Small intestine (tissue), 7 donors: ENCODE results near the gene PDCD4. TPM values are rescaled to one million over a fixed set of nuclear protein-coding genes. Genes with fewer than 3 reads are reported as not detected.

Source experiments
- DNase-seq, 2 donors: peaks; one replicate each; pipeline versions ENCODE4 v3.0.0 to v3.0.0-alpha.2; 2013
- FAIRE-seq: peaks from 2 replicates; lab custom pipeline; 2012; peaks lifted over from hg19 to GRCh38; lab: Jason Lieb, UNC
- H3K27ac ChIP-seq, 3 donors: one replicate each; pipeline ENCODE4 v1.5.1; 2013; ENCODE audit warnings: low read length in 2 of 3, mild to moderate bottlenecking in 2 of 3, control low read depth in 1 of 3, inconsistent platforms in 1 of 3, low read depth in 1 of 3, moderate library complexity in 1 of 3
- H3K27me3 ChIP-seq, 3 donors: one replicate each; pipeline ENCODE4 v1.6.1; 2013; ENCODE audit warnings: low read length in 3 of 3, inconsistent platforms in 1 of 3; ENCODE audit not compliant: control insufficient read depth in 3 of 3, insufficient read depth in 3 of 3
- H3K36me3 ChIP-seq, 3 donors: one replicate each; pipeline ENCODE4 v1.6.1; 2013; ENCODE audit warnings: low read length in 3 of 3, inconsistent platforms in 1 of 3, low read depth in 1 of 3, mild to moderate bottlenecking in 1 of 3, moderate library complexity in 1 of 3; ENCODE audit not compliant: control insufficient read depth in 3 of 3, insufficient read depth in 2 of 3
- H3K4me1 ChIP-seq, 3 donors: one replicate each; pipeline ENCODE4 v1.6.1; 2013; ENCODE audit warnings: low read length in 2 of 3, inconsistent platforms in 1 of 3, low read depth in 1 of 3, mild to moderate bottlenecking in 1 of 3, moderate library complexity in 1 of 3; ENCODE audit not compliant: control insufficient read depth in 3 of 3, insufficient read depth in 2 of 3
- H3K4me3 ChIP-seq, 3 donors: one replicate each; pipeline ENCODE4 v1.5.1; 2013; ENCODE audit warnings: low read length in 3 of 3, control low read depth in 1 of 3, inconsistent platforms in 1 of 3, low read depth in 1 of 3, mild to moderate bottlenecking in 1 of 3, moderate library complexity in 1 of 3
- H3K9me3 ChIP-seq, 2 donors: one replicate each; pipeline ENCODE4 v1.6.1; 2013; ENCODE audit warnings: low read depth in 1 of 2, low read length in 1 of 2; ENCODE audit not compliant: control insufficient read depth in 2 of 2, insufficient read depth in 1 of 2
- WGBS, 3 donors: extraction: QIAGEN DNeasy Blood & Tissue Kit; methylation state at CpG; one replicate each; pipeline ENCODE4 v1.1.7; 2013; 5-methylcytosine and 5-hydroxymethylcytosine counted together
- polyA plus RNA-seq, 4 donors: library from polyadenylated mRNA; stranded (reverse) in 3 of 4; unstranded in 1 of 4; fragments of 200-250 nt in 3 of 4; fragments of 120-200 nt in 1 of 4; gene quantifications; one replicate each; pipeline versions ENCODE4 v1.2.1 to v1.2.3, GENCODE V29; 2013
- donor health status: healthy with polysubstance abuse.
- donor health status: control.
- donor health status: control.
- donor health status: Bipolar disorder and iron deficiency.
- donor health status: healthy.

PDCD4 gene
- polyA plus RNA-seq, 4 donors, result 111 to 346 (median 216) TPM

- DNase-seq (no peak), FAIRE-seq (no peak)
- Histone ChIP-seq H3K36me3 (peaks cover 0 to 2% (median 0%) of the 10 kb centered on the region in 3 donors), H3K27me3 (no peaks in the 10 kb centered on the region), H3K27ac (no peak overlapping the region), H3K4me1 (peaks cover 2 to 17% (median 10%) of the 10 kb centered on the region in 3 donors), H3K4me3 (no peak overlapping the region), H3K9me3 (no peaks in the 10 kb centered on the region)
- WGBS, 3 donors, result 61 to 94% (median 83%) methylated on average over 8 of the region's 8 CpGs
Observed at GRCh38 chr10:110827875-110828274, 43.9 kb upstream of the PDCD4 start.

GRCh38 chr10:110828525-110828924, 43.2 kb upstream of the PDCD4 start:
- no peaks in the 10 kb centered on the region for H3K27me3 ChIP-seq
- WGBS, 3 donors, result 42 to 68% (median 61%) methylated on average over 2 of the region's 2 CpGs

GRCh38 chr10:110829721-110830410, 41.9 kb upstream of the PDCD4 start:
- FAIRE-seq, result no peak
- no peak for DNase-seq
- Histone ChIP-seq H3K27ac (no peak overlapping the region), H3K9me3 (no peaks in the 10 kb centered on the region), H3K27me3 (no peaks in the 10 kb centered on the region), H3K4me3 (no peak overlapping the region), H3K36me3 (peaks cover 0 to 2% (median 0%) of the 10 kb centered on the region in 3 donors), H3K4me1 (peaks cover 3 to 20% (median 3%) of the 10 kb centered on the region in 3 donors)
- 86 to 91% (median 87%) methylated on average over 11 of the region's 11 CpGs for WGBS, 3 donors

More at GRCh38 chr10:110828525-110828924, 43.2 kb upstream of the PDCD4 start:
- Histone ChIP-seq H3K36me3 (peaks cover 0 to 2% (median 0%) of the 10 kb centered on the region in 3 donors), H3K4me3 (no peak overlapping the region), H3K27ac (no peak overlapping the region), H3K9me3 (no peaks in the 10 kb centered on the region), H3K4me1 (peaks cover 0 to 16% (median 5%) of the 10 kb centered on the region in 3 donors)
- FAIRE-seq (no peak), DNase-seq (no peak)

DNA sequence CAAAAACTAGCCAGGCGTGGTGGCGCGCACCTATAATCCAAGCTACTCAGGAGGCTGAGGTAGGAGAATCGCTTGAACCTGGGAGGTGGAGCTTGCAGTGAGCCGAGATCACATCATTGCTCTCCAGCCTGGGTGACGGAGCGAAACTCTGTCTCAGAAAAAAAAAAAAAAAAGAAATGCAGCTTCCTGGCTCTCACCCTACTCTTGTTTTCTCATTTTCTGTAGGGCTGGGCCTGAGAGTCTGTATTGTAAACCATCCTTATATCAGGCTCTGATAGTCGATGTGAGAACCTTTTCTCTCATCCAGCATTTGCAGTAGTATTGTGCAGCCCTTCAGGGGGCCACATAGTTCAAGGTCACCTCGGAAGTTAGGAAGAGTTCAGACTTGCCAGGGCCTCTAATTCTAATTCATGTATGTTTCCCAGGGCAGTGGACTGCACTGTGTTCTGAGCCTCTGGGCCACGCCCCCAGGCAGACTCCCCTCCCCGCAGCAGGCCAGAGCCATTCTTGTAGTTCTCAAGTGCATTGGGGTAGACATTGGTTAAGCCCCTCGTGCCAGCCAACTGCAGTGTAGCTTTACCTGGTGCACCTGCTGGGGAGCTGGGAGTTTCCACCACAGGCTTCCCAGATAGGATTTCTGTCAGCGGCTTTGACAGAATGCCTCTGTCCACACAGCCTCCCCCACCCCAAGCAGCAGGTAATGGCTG, 38.3 kb upstream of the PDCD4 start:
- DNase-seq, result no peak

DNA sequence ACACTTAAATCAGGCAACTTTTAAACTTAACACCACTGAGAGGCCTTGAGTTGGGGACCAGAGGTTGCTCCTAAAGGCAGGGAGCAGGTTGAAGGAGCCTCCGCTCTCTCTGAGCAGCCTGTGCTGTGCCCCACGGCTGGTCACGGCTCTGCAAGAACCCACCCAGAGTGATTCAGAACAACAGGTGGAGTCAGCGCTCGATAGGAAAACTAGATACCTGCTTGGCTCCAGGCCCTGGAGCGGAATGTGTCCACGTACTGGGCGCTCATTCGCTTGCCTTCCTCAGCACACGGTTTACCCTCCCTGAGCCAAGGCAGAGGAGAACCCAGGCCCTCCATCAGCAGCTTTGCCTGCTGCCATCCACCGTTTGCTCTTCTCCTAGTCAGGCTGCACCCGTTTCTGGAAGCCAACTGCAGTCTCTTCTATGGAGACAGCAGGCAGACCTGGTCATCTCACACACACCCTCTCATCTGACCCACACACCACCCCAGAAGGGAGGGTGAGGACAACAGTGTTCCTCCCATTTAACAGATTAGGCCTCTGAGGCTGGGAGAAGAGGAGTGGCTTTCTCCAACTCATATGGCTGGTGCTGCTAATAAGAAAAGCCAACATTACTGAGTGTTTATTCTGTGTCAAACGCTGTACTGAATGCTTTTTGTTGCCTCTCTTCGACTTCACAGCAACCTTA, 37.6 kb upstream of the PDCD4 start:
- H3K27ac ChIP-seq, result peak overlapping the region in 2 of 3 donors; percentile 22 to 68
- DNase-seq (peak in 1 of 2 donors; percentile 42), FAIRE-seq (no peak)

More for the DNA sequence above, 38.3 kb upstream of the PDCD4 start:
- H3K4me3 ChIP-seq, result no peak overlapping the region
- H3K36me3 ChIP-seq, result peaks cover 0 to 2% (median 0%) of the 10 kb centered on the region in 3 donors
- H3K27me3 ChIP-seq, result no peaks in the 10 kb centered on the region
- FAIRE-seq, result no peak
- H3K27ac ChIP-seq, result peak overlapping the region in 1 of 3 donors; percentile 68
- 79 to 86% (median 82%) methylated on average over 13 of the region's 13 CpGs for WGBS, 3 donors
- peaks cover 4 to 52% (median 11%) of the 10 kb centered on the region in 3 donors for H3K4me1 ChIP-seq
- no peaks in the 10 kb centered on the region for H3K9me3 ChIP-seq

DNA sequence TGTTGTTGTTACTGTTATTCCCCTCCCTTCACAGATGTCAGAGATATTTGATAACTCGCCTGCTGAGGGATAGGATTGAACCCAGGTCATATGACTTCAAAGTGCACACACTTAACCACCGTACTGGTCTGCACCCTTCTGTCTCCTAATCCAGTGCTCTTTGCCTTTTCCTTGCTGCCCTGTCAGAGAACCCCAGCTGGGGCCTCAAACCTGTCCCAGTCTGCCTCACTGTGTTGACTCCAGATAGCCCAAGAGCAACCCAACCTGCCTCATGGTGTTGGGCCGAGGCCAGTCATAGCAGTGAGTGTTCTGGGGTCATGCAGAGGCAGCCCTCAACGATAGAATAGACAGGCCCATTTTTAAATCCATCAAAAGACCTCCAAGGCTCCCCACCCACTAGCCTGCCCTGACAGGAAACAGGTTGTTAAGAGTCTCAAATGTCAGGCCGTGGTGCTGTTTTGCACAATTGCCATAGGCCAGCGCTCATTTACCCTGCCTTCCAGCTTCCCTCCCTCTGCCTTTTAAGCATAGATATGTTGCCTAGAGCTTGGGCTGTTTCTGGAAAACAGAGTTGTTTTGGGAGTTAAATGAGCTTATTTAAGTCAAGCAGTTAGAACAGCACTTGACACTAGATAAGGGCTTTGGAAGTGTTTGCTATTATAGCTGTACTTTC, 37.0 kb upstream of the PDCD4 start:
- no peaks in the 10 kb centered on the region for H3K27me3 ChIP-seq
- H3K4me1 ChIP-seq, result peaks cover 4 to 64% (median 13%) of the 10 kb centered on the region in 3 donors
- no peak for FAIRE-seq
- no peaks in the 10 kb centered on the region for H3K36me3 ChIP-seq
- H3K27ac ChIP-seq, result peak overlapping the region; percentile 22 to 68 (median 32)
- H3K9me3 ChIP-seq, result no peaks in the 10 kb centered on the region
- no peak overlapping the region for H3K4me3 ChIP-seq
- DNase-seq, result peak in 1 of 2 donors; percentile 77
- WGBS, 3 donors, result 41 to 45% (median 43%) methylated on average over 6 of the region's 6 CpGs

More for the DNA sequence above, 37.6 kb upstream of the PDCD4 start:
- peaks cover 4 to 59% (median 13%) of the 10 kb centered on the region in 3 donors for H3K4me1 ChIP-seq
- H3K27me3 ChIP-seq, result no peaks in the 10 kb centered on the region
- H3K9me3 ChIP-seq, result no peaks in the 10 kb centered on the region
- WGBS, 3 donors, result 68 to 80% (median 71%) methylated on average over 14 of the region's 14 CpGs
- H3K36me3 ChIP-seq, result peaks cover 0 to 2% (median 0%) of the 10 kb centered on the region in 3 donors
- no peak overlapping the region for H3K4me3 ChIP-seq

DNA sequence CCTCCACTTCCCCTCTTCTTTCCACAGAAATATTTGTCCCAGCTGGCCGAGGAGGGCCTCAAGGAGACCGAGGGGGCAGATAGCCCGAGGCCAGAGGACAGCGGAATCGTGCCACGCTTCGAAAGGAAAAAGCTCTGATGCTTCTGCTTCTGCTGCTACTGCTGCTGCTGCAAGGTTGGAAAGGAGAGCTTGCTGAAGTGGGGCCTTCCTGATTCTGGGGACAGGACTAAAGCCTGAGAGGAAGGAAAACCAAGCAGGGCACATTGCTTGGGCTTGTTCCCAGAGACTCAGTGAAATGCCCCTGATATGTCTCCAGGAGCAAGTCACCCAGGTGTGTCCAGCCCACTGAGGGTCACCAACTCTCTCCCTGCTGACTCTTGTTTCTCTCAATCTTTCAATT, 35.9 kb upstream of the PDCD4 start:
- peaks cover 6 to 73% (median 16%) of the 10 kb centered on the region in 3 donors for H3K4me1 ChIP-seq
- H3K27me3 ChIP-seq, result no peaks in the 10 kb centered on the region
- peak overlapping the region in 1 of 3 donors; percentile 40 for H3K27ac ChIP-seq
- no peak for DNase-seq
- no peaks in the 10 kb centered on the region for H3K9me3 ChIP-seq
- 66 to 81% (median 76%) methylated on average over 7 of the region's 7 CpGs for WGBS, 3 donors
- H3K36me3 ChIP-seq, result no peaks in the 10 kb centered on the region
- no peak for FAIRE-seq
- H3K4me3 ChIP-seq, result no peak overlapping the region
